ENCODE data around the gene LRFN3.
"Not testable (repeated sequence)": the region's sequence is repeated elsewhere in the genome, so short reads cannot be mapped to it uniquely, and the experiment has no call there.

LRFN3 gene

DNA sequence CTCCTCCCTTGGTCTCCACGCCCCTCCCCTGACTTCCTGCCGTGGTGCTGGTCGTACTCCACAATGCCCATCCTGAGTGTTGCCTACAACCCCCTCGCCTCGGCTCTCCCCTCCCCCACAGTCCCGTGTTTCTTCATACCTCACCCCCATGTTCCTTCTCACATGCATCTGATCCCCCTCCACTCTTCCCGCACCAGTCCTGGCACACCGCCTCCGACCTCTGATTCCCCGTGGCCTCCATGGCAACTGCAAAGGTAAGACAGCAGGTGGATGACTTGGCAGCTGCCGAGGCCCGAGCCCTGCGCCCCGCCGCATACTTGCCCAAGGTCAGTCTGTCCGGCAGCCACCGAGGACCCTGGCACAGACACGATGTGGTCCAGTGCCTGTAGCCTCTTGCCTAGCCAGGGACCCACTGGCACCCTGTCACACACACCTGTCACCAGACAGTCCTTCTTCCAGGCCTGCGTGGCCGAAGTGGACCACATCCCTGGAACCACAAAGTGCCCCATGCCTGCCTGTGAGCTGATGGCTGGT, 42.7 kb downstream of the LRFN3 start:
- no peak for DNase-seq

DNA sequence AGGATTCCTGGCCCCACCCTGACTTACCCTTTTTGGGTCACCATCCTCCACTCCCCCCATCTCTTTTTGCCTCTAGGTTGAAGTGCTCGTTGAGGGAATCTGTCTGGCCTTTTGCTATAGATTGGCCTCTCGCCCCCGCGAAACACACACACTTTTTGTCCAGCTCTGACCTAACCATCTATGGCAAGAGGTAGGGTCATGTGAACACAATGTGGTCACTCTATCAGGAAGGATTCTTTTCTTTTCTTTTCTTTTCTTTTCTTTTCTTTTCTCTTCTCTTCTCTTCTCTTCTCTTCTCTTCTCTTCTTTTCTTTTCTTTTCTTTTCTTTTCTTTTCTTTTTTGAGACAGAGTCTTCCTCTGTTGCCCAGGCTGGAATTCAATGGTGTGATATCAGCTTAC, 44.8 kb downstream of the LRFN3 start:
- not testable (repeated sequence) for DNase-seq

DNA sequence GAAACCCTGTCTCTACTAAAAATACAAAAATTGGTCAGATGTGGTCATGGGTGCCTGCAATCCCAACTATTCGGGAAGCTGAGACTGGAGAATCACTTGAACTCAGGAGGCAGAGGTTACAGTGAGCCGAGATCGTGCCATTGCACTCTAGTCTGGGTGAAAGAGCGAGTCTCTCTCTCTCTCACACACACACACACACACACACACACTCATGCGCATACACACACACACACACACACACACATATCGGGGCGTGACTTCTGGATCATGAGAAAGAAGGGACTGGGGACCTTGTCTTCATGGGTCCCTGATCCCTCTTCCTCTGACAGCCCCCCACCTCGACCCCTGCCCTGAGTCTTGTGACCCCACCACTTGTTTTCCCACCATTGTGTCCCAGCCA, 47.0 kb downstream of the LRFN3 start:
- no peak for DNase-seq

DNA sequence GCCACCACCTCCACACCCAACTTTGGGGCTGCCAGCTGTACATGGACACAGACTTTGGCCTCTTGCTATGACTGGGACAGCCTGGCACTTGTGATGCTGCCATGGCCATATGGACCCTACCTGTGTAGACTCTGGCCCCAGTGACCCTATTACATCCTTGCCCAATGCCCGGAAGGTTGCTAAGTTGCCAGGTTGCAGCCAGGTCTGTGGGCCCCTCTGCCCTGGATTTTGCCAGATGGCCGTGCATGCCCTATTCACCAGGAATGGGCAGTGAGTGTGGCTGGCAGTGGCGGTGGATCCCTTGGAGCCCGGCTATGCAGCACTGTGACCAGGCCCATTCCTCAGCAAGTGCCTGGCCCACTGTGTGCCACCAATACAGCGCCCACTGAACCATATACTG, 49.9 kb downstream of the LRFN3 start:
- DNase-seq = no peak

DNA sequence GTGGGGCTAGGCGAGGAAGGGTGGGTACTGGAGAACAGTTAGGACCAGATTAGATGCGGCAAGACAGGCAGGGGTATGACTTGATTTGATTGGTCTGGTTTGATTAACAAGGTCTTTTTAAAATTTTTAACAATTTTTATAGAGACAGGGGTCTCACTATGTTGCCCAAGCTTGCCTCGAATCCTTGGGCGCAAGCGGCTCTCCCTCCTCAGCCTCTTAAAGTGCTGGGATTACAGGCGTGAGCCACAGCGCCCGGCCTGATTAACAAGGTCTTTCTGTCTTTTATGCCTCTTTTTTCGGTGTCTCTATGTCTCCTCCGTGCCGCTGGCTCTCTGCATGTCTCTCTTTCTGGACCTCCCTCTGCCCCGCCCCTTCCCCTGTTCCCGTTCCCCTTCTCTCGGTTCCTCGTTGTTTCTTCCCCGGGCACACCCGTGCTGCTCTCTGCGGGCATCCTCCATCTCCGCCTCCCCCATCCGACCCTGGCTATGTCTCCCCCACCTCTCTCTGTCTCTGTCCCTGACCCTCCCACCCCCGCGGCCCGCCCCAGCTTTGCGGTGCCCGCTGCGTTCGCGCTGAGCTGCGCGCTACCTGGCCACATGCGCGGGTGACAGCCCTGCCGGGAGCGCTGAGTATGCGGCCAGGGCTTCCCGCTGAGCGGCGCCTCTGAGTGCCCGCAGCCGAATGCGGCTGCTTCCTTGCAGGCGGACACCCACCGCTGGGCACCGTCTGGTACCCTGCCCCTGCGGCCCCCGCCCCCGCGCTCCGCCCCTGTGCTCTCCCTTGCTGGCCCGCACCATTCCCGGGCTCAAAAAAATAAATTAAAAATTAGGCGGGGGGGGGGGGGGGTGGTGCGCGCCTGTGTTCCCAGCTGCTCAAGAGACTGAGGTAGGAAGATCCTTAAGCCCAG, 50.7 kb downstream of the LRFN3 start:
- DNase-seq = no peak

DNA sequence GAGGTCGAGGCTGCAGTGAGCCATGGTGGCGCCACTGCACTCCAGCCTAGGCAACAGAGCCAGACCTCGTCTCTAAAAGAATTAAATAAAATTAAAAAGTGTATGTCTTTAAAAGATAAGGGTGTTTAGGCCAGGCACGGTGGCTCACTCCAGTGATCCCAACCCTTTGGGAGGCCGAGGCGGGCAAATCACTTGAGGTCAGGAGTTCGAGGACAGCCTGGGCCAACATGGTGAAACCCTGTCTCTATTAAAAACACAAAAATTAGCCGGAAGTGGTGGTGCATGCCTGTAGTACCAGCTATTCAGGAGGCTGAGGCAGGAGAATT, 51.4 kb downstream of the LRFN3 start:
- DNase-seq = no peak

DNA sequence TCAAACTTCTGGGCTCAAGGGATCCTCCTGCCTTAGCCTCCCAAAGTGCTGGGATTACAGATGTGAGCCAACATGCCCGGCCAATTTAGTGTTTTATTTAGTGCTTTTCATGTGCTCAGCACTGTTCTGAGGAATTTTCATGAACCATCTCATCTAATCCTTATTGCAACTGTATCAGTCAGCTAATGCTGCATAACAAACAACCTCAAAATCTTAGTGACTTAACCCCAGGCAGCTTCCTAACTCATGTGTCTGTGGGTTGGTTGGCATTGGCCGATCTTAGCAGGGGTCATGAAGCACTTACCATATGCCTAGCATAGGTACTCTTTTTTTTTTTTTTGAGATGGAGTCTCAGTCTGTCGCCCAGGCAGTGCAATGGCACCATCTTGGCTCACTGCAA, 52.6 kb downstream of the LRFN3 start:
- DNase-seq = no peak

DNA sequence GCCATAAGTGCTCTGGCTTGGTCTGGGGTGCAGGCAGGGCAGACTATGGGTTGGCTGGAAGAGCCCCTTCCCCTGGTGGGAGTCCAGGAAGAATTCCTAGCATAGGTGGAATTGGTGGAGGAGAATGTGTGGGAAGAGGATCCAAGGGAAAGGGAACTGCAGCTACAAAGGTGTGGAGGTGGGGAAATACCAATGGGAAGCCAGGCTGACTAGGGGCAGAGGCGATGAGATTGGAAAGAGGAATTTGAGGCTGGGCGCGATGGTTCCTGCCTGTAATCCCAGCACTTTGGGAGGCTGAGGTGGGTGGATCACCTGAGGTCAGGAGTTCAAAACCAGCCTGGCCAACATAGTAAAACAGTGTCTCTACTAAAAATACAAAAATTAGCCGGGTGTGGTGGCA, 54.0 kb downstream of the LRFN3 start:
- no peak for DNase-seq

DNA sequence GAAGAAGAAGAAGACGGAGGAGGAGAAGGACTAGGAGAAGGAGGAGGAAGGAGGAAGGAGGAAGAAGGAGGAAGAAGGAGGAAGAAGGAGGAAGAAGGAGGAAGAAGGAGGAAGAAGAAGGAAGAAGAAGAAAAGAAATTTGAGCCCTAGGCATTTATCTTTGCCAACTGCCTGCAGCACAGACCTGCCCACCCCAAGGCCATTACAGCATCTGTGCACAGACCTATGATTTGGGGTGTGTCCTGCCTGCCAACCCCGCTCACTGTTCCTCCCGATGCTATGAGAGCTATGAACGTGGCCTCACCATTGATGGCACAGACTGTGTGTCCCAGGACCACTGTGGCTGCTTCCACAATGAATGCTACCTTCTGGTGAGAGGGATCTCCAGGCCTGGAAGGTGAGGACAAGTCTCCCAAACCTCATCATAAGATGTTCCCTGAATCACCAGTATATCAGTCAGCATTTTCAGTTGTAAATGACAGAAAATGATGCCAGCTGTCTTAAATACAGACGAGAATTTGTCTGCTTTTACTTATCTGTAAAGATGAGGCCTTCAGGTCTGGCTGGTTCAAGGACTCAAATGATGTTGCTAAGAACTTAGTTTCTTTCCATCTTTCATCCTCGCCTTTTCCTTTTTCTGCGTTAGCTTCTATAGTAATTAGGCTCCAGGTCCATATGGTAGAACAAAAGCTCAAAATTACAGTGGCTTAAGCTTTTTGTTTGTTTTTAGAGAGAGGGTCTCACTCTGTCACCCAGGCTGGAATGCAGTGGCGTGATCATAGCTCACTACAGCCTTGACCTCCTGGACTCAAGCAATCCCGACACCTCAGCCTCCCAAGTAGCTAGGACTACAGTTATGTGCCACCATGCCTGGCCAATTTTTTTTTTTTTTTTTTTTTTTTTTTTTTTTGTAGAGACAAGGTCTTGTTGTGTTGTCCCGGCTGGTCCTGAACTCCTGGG, 54.9 kb downstream of the LRFN3 start:
- no peak for DNase-seq

DNA sequence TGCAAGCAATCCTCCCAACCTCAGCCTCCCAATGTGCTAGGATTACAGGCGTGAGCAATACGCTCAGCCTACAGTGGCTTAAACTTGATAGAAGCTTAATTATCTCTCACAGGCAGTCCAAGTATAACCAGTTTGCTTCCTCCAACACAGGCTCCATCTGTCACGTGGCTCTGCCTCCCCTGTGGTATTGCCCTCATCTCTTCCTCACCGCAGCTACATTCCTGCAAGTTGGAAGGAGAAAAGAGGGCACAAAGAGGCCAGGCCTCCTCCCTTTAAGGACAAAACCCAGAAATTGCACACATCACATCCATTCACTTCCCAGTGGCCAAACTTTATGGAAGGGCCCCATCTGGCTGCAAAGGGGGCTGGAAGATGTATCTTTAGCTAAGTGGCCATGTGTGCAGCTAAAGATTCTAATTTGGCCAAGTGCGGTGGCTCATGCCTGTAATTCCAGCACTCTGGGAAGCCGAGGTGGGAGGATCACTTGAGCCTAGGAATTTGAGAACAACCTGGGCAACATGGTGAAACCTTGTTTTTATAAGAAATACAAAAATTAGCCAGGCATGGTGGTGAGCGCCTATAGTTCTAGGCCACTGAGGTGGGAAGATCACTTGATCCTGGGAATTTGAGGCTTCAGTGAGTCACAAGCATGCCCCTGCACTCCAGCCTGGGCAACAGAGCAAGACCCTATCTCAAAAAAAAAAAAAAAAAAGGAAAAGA, 55.7 kb downstream of the LRFN3 start:
- DNase-seq = no peak

DNA sequence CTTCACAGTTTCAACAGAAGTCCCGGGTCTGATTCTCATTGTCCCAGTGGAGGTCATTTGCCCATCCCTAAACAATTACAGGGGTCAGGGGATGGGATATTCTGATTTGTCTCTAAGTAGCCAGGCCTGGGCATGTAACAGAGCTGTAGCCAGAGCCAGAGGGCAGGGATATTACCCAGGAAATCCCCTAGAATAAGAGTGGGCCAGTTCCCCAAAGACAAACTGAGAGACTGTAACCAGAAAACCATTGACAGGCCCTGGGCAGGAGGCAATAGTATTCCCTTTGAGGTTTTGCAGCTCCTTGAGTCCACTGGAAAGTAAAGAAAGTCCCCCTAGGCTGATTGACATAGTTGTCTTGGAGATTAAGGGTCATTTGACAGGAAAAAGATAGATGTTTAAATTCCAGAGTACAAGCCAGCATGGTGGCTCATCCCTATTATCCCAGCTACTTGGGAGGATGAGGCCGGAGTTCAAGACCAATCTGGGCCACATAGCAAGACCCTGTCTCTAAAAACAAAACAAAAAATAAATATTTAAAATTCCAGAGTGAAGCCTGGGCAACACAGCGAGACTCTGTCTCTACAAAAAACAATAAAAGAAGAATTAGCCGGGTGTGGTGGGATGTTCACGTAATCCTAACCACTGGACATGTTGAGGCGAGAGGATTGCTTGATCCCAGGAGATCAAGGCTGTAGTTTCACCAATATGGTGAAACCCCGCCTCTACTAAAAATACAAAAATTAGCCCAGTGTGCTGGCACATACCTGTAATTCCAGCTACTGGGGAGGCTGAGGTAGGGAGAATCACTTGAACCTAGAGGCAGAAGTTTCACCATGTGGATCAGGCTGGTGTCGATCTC, 57.0 kb downstream of the LRFN3 start:
- no peak for DNase-seq

DNA sequence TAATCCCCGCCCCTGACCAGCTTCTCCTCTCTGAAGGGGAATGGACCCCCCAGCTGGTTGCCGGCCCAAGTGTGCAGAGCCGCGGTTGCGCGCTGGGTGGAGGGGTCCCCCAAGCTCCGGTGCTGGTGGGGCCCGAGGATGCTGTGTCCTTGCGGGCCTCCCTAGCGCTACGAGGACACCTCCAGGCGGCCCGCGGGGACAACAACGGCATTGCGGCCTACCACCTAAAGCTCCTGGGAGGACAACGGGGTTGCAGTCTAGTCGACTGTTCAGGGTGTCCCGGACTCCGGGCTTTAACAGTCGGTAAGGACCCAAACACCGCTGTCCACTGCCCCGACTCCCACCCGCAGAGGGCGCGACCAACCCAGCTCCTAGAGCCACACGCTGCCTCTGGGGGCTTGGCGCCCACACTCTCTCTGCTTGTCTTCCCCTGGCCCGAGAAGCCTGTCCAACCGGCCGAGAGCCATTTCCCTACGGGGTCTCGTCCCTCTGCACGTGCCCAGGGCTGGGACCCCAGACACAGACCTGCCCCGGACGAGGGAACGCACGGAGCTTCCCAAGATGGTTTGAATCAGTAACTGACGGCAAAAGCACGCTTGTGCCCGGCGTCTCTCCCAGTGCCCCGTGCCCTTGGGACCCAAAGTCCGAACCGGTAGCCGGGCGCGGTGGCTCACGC, 57.9 kb downstream of the LRFN3 start:
- no peak for DNase-seq

Data from activated CD4-positive, alpha-beta T cell treated with anti-CD3 and anti-CD28 coated beads, Interleukin-2, amount 50 U/mL, for 16 hours (primary cell).